Thoracic aorta (tissue), 2 donors: ENCODE data around the gene C6orf136. TPM values are rescaled to one million over a fixed set of nuclear protein-coding genes. Genes with fewer than 3 reads are reported as not detected.

Source experiments
- ATAC-seq: fragments of 150-250 bp; one replicate; pipeline ENCODE4 v1.8.0; 2017; ENCODE audit warnings: low read depth; ENCODE audit not compliant: insufficient number of reproducible peaks, low FRiP score
- DNase-seq: peaks from one replicate; pipeline ENCODE4 v3.0.0-alpha.2; 2020; ENCODE audit warnings: low spot score
- H3K27ac ChIP-seq, 2 donors: fragments of 200-600 bp; sonication (generic); 1 replicate in 1 of 2; 2 replicates in 1 of 2; pipeline ENCODE4 v1.5.1; 2016; ENCODE audit warnings: mild to moderate bottlenecking in 2 of 2, moderate library complexity in 2 of 2
- H3K27me3 ChIP-seq: fragments of 200-600 bp; sonication (generic); replicated peaks from 2 replicates; pipeline ENCODE4 v1.6.0; 2016; ENCODE audit warnings: mild to moderate bottlenecking; ENCODE audit not compliant: insufficient read depth
- H3K36me3 ChIP-seq: fragments of 200-600 bp; sonication (generic); one replicate; pipeline ENCODE4 v1.5.1; 2016
- H3K4me1 ChIP-seq, 2 donors: fragments of 200-600 bp; sonication (generic); 1 replicate in 1 of 2; 2 replicates in 1 of 2; pipeline versions ENCODE4 v1.5.1 to v1.6.0; 2016; ENCODE audit warnings: low read depth in 2 of 2, mild to moderate bottlenecking in 1 of 2; ENCODE audit not compliant: control insufficient read depth in 1 of 2
- H3K4me3 ChIP-seq: fragments of 200-600 bp; sonication (generic); 2 replicates; pipeline ENCODE4 v1.5.1; 2016; ENCODE audit warnings: mild to moderate bottlenecking
- H3K9me3 ChIP-seq: fragments of 200-600 bp; sonication (generic); 2 replicates; pipeline ENCODE4 v1.5.1; 2016
- CTCF ChIP-seq: fragments of 200-600 bp; sonication (generic); IDR thresholded peaks from one replicate; pipeline ENCODE4 v1.5.1; 2019; ENCODE audit warnings: antibody characterized with exemption
- total RNA-seq, 2 donors: library from RNA; depleted of rRNA; stranded (reverse); fragments of >200 nt; gene quantifications; one replicate each; pipeline versions ENCODE4 v1.1.0 to v1.2.3, GENCODE V29; 2016

Gene C6orf136
- total RNA-seq, 2 donors from 2014 or later, result 17.1 to 30.3 TPM

- no peak for ATAC-seq
- no peaks in the 10 kb centered on the region for H3K27me3 ChIP-seq
- no peaks in the 10 kb centered on the region for H3K9me3 ChIP-seq
- no peak for DNase-seq
- TF ChIP-seq CTCF, result no peak
- H3K4me3 ChIP-seq, result no peak overlapping the region
- H3K4me1 ChIP-seq, result peaks cover 25 to 52% of the 10 kb centered on the region in 2 donors
- peak overlapping the region in 1 of 2 donors; percentile 8 for H3K27ac ChIP-seq
- peaks cover 26% of the 10 kb centered on the region for H3K36me3 ChIP-seq
Measured at GRCh38 chr6:30611150-30611855, 35.6 kb upstream of the C6orf136 start.

- Histone ChIP-seq H3K36me3 (peaks cover 25% of the 10 kb centered on the region), H3K27me3 (no peaks in the 10 kb centered on the region), H3K4me3 (no peak overlapping the region), H3K9me3 (no peaks in the 10 kb centered on the region), H3K27ac (peak overlapping the region in 1 of 2 donors; percentile 94), H3K4me1 (peaks cover 25 to 52% of the 10 kb centered on the region in 2 donors)
- ATAC-seq, result no peak
- no peak for TF ChIP-seq CTCF
- no peak for DNase-seq
Measured at GRCh38 chr6:30611856-30612194, 35.1 kb upstream of the C6orf136 start.

GRCh38 chr6:30612213-30612612, 34.7 kb upstream of the C6orf136 start:
- no peak for ATAC-seq

GRCh38 chr6:30612687-30613248, 34.2 kb upstream of the C6orf136 start:
- no peak for TF ChIP-seq CTCF
- no peak overlapping the region for H3K4me3 ChIP-seq
- H3K27me3 ChIP-seq, result no peaks in the 10 kb centered on the region
- peak overlapping the region in 1 of 2 donors; percentile 94 for H3K27ac ChIP-seq
- no peaks in the 10 kb centered on the region for H3K9me3 ChIP-seq
- H3K4me1 ChIP-seq, result peaks cover 25 to 52% of the 10 kb centered on the region in 2 donors
- no peak for DNase-seq
- peaks cover 17% of the 10 kb centered on the region for H3K36me3 ChIP-seq
- ATAC-seq, result no peak

More at GRCh38 chr6:30612213-30612612, 34.7 kb upstream of the C6orf136 start:
- no peaks in the 10 kb centered on the region for H3K9me3 ChIP-seq
- no peak for TF ChIP-seq CTCF
- peaks cover 22% of the 10 kb centered on the region for H3K36me3 ChIP-seq
- no peak for DNase-seq
- no peaks in the 10 kb centered on the region for H3K27me3 ChIP-seq
- H3K27ac ChIP-seq, result peak overlapping the region in 1 of 2 donors; percentile 94
- peaks cover 25 to 52% of the 10 kb centered on the region in 2 donors for H3K4me1 ChIP-seq
- no peak overlapping the region for H3K4me3 ChIP-seq

GRCh38 chr6:30613251-30614043, 33.5 kb upstream of the C6orf136 start:
- peak overlapping the region; percentile 59 to 94 for H3K27ac ChIP-seq
- peaks cover 14% of the 10 kb centered on the region for H3K36me3 ChIP-seq
- DNase-seq, result no peak
- H3K4me3 ChIP-seq, result peak overlapping the region; percentile 76
- H3K9me3 ChIP-seq, result no peaks in the 10 kb centered on the region
- H3K4me1 ChIP-seq, result peaks cover 29 to 57% of the 10 kb centered on the region in 2 donors
- no peaks in the 10 kb centered on the region for H3K27me3 ChIP-seq
- no peak for TF ChIP-seq CTCF
- ATAC-seq, result no peak
